HEK293 (cell line): Measurements from ENCODE around the gene CNTNAP5.

ENCODE experiments used
- CTCF ChIP-seq: fragments of 450-650 bp; formaldehyde crosslinking; IDR thresholded peaks from 2 replicates; pipeline ENCODE4 v1.5.1; 2016; ENCODE audit warnings: missing biosample characterization, missing genetic modification characterization
- GLIS2 ChIP-seq: fragments of 450-650 bp; formaldehyde crosslinking; IDR thresholded peaks from 2 replicates; pipeline ENCODE4 v1.5.1; 2016; ENCODE audit warnings: missing biosample characterization, missing genetic modification characterization
- IKZF3 ChIP-seq: fragments of 450-650 bp; IDR thresholded peaks from 2 replicates; pipeline ENCODE4 v1.5.0; 2018; ENCODE audit warnings: missing biosample characterization, mild to moderate bottlenecking, missing genetic modification characterization, moderate library complexity
- KLF9 ChIP-seq: fragments of 450-650 bp; formaldehyde crosslinking; IDR thresholded peaks from 2 replicates; pipeline ENCODE4 v1.5.1; 2016; ENCODE audit warnings: missing biosample characterization, missing genetic modification characterization, low read depth
- REST ChIP-seq: fragments of 450-650 bp; formaldehyde crosslinking; IDR thresholded peaks from 2 replicates; pipeline ENCODE4 v1.5.1; 2016; ENCODE audit warnings: missing biosample characterization, missing genetic modification characterization
- ZBTB1 ChIP-seq: fragments of 450-650 bp; formaldehyde crosslinking; IDR thresholded peaks from 2 replicates; pipeline ENCODE4 v1.5.1; 2016; ENCODE audit warnings: missing biosample characterization, missing genetic modification characterization
- ZBTB21 ChIP-seq: fragments of 450-650 bp; formaldehyde crosslinking; IDR thresholded peaks from 2 replicates; pipeline ENCODE4 v1.5.1; 2017; ENCODE audit warnings: missing biosample characterization, missing genetic modification characterization
- ZNF202 ChIP-seq: fragments of 450-650 bp; formaldehyde crosslinking; IDR thresholded peaks from 2 replicates; pipeline ENCODE4 v1.5.1; 2016; ENCODE audit warnings: missing biosample characterization, missing genetic modification characterization, borderline replicate concordance
- ZNF510 ChIP-seq: fragments of 450-650 bp; formaldehyde crosslinking; IDR thresholded peaks from 2 replicates; pipeline ENCODE4 v1.5.1; 2018; ENCODE audit warnings: mild to moderate bottlenecking, missing genetic modification characterization, missing biosample characterization; ENCODE audit not compliant: insufficient replicate concordance
- ZNF610 ChIP-seq: fragments of 450-650 bp; formaldehyde crosslinking; IDR thresholded peaks from 2 replicates; pipeline ENCODE4 v1.5.1; 2016; ENCODE audit warnings: missing biosample characterization, missing genetic modification characterization, borderline replicate concordance
- ZNF626 ChIP-seq: fragments of 450-650 bp; sonication (Bioruptor Pico); formaldehyde crosslinking; IDR thresholded peaks from 2 replicates; pipeline ENCODE4 v1.5.1; 2018; ENCODE audit warnings: missing biosample characterization, missing genetic modification characterization, inconsistent platforms
- ZNF629 ChIP-seq: fragments of 450-650 bp; formaldehyde crosslinking; IDR thresholded peaks from 2 replicates; pipeline ENCODE4 v1.5.1; 2017; ENCODE audit warnings: missing biosample characterization, missing genetic modification characterization

GRCh38 chr2:124704071-124704925, 679.2 kb downstream of the CNTNAP5 start:
- TF ChIP-seq IKZF3 (tag by site-specific recombination) (no peak), CTCF (tag by site-specific recombination) (no peak), ZNF202 (tag by site-specific recombination) (no peak), ZBTB1 (tag by site-specific recombination) (no peak), ZBTB21 (no peak), REST (tag by site-specific recombination) (no peak), ZNF610 (tag by site-specific recombination) (no peak), ZNF626 (tag by site-specific recombination) (no peak), GLIS2 (no peak), KLF9 (tag by site-specific recombination) (no peak), ZNF629 (no peak), ZNF510 (no peak)
